MM.1S (cell line): ENCODE results near the gene STEAP4.

Experiments
- EZH2phosphoT487 ChIP-seq: fragments of 300-600 bp; sonication (generic); IDR thresholded peaks from 2 replicates; pipeline ENCODE4 v1.6.1; 2018; ENCODE audit warnings: antibody characterized with exemption, low read length
- TF ChIP-seq, protein P1 (sequence below): fragments of 300-600 bp; sonication (generic); IDR thresholded peaks from 2 replicates; pipeline ENCODE4 v1.5.1; 2016; ENCODE audit warnings: antibody characterized with exemption, low read length, mixed read lengths

DNA sequence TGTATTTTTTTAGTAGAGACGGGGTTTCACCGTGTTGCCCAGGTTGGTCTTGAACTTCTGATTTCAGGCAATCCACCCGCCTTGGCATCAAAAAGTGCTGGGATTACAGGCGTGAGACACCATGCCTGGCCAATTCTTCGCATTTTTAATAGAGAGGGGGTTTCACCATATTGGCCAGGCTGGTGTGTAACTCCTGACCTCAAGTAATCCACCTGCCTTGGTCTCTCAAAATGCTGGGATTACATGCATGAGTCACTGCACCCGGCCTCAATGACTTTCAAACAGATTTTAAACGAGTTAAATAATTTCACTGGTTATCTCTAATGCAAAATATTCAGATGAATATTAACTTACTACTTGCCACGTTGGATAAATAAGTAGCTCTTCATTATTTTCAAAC, 37.6 kb upstream of the STEAP4 start:
- TF ChIP-seq, protein P1, sequence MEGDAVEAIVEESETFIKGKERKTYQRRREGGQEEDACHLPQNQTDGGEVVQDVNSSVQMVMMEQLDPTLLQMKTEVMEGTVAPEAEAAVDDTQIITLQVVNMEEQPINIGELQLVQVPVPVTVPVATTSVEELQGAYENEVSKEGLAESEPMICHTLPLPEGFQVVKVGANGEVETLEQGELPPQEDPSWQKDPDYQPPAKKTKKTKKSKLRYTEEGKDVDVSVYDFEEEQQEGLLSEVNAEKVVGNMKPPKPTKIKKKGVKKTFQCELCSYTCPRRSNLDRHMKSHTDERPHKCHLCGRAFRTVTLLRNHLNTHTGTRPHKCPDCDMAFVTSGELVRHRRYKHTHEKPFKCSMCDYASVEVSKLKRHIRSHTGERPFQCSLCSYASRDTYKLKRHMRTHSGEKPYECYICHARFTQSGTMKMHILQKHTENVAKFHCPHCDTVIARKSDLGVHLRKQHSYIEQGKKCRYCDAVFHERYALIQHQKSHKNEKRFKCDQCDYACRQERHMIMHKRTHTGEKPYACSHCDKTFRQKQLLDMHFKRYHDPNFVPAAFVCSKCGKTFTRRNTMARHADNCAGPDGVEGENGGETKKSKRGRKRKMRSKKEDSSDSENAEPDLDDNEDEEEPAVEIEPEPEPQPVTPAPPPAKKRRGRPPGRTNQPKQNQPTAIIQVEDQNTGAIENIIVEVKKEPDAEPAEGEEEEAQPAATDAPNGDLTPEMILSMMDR, result no peak
- TF ChIP-seq EZH2phosphoT487, result no peak
